Measurements from ENCODE around the gene LINC01488.

Gene LINC01488

DNA sequence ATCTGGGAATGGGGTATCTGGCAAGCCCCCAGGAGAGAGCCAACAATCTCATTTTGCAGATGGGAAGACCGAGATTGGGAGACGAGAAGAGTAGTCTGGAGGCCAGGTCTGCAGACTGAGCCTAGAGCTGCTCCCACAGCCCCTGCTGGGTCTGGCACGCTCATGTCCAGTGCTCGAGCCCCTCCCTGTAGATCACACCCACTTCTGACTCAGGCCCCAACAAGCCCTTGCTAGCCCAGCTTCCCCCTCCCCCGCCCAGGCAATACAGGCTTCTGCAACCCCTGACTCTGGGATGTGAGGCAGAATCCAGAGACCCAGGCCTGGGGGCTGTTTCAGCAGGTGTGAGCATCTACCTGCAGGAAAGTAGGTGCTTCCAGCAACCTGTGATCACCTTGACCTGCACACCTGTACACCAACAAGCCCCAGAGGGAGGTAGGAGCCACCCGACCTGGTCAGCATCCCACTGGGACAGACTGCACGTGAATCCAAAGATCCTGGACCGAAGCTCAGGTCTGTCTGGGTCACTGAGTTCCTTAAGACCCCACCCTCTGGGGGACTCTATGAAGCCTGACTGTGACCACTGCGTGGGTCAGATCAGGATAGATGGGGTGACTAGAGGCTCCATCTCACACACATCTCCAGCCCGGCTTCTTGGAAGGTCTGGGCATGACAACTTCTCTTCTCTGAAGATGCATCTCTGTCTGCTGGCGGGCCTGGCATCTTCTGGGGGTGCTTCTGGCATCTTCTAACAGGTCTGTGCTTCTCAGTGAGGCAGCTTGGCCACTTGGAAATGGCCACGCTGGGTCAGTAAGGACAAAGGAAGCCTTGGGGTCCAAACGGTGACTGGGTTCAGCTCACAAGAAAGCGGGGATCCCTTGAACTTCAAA, 29.3 kb downstream of the LINC01488 start:
- DNase-seq (ENCODE audit: low read depth): no peak

DNA sequence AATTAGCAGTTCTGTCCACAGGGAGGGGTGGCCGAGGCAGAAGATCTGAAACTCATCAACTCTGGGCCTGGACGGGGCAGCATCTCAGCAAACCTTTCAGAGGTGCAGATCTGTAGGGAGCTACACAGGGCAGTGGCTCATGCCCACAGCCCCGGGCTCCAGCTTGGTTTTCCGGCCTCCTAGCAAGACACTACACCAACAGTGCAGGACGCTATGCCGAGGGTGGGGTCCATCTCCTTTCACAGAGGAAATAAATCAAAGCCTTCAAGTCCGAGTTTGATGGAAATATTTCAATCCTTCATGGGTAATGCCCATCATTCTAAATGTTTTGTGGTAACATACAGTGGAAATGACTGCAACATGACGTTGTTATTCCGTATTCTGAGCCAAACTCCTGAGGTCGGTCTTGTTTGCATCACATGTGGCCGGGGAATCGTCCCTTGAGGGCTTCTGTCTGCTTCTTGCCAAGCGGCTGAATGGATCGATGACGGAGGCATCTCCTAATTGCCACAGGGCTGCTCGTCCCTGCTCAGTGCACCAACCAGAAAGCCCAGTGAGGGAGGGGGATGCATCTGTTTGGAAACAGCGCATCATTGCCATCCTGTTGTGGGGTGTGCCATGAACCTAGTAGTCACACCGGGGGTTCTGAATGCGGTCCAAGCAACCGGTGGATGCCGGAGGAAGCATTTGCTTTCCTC, 30.0 kb downstream of the LINC01488 start:
- DNase-seq (ENCODE audit: low read depth): no peak

DNA sequence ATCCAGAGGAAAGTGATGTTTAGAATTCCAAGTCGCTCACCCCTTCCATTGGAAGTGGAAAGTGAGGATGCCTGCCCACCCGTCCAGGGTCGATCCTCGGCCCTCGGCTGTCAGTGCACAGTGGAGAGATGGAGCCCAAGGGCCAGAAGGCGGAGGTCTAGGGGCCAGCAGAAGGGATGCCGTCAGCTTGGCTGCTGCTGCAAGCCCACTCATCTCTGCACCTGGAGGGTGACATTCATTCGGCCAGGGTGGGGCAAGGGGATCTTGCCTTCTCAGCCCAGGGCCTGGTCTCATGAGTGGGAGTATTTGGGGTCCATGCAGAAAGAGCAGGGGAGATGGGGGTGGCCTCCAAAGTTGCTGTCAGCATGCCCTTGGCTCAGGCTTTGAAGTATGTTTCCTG, 30.7 kb downstream of the LINC01488 start:
- DNase-seq (ENCODE audit: low read depth): no peak

DNA sequence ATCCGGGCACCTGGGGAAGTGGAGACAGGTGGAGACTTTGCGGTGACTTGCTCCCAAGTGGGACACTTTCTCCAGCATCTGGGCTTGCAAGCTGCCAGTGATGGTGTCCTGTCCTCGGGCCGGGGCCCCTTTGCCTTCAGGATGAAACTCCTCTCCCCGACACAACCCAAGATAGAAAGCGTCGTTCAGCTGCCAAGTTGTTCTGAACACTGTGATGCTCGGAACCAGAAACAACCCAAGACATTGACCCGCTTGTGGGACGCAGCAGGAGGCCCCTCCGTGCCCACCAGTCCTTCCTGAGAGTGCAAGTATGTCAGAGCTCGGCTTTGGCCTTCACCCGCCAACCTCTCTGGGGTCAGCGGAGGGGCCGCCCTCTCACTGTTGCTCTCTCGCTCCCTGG, 31.3 kb downstream of the LINC01488 start:
- DNase-seq (ENCODE audit: low read depth): no peak

DNA sequence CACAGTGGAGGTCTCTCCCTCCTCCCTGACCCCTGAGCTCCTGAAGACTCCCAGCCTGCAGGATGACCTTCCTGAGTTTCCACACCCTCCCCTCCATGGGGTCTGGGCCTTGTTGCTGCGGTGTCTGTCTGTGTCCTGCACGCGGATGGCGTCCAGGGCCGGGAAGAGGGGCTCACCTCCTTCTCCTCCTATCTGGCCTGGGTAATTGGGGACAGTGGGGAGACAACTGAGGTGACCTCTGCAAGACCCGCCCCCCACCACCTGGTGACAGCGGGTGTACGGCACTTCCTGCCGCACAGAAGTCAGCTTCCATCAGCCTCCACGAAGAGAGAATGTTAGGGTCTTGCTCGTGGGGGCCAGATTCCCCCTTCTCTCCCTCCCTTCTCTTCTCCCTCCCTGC, 31.7 kb downstream of the LINC01488 start:
- no peak for DNase-seq (ENCODE audit: low read depth)

DNA sequence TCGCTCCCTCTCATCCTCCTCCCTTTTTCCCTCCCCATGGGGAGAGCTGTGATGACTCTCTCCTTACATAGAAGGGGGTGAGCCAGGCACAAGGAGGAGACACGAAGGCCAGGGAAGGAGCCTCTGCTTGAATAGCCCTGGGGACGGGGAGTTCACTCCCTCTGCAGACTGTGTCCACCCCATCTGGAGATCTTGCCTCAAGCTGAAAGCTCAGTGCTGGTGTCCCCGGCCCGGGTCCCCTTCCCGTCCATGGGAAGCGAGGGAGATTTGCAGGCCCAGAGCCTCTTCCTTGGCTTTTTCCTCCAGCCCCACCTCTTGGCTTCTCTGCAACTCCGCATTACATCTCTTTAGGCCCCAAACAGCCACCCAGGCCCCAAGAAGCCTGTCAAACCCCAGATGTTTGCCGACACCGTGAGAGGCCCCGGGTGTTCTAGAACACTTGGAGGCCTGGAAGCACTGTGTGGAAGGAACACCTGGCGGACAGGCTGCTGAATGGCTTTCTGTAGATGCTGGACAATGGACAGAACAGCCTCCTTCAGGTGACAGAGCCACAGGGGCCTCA, 32.3 kb downstream of the LINC01488 start:
- no peak for DNase-seq (ENCODE audit: low read depth)

DNA sequence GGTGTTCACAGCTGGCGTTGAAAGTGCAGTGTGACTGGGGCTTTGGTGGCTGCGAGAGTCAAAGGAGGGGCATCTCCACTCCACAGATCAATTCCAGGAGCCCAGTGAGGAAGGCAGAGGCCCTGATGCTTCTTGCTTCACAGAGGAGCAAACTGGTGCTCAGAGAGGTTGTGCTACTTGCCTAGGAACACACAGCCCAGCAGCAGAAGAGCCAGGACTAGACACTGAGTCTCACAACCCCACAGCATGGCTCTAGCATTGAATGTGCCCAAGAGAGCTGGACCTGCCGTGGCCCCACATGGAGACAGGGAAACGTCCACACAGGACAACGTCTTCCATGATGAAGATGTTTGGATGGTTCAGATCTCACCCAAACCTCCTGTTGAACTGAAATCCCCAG, 33.3 kb downstream of the LINC01488 start:
- DNase-seq (ENCODE audit: low read depth): no peak

DNA sequence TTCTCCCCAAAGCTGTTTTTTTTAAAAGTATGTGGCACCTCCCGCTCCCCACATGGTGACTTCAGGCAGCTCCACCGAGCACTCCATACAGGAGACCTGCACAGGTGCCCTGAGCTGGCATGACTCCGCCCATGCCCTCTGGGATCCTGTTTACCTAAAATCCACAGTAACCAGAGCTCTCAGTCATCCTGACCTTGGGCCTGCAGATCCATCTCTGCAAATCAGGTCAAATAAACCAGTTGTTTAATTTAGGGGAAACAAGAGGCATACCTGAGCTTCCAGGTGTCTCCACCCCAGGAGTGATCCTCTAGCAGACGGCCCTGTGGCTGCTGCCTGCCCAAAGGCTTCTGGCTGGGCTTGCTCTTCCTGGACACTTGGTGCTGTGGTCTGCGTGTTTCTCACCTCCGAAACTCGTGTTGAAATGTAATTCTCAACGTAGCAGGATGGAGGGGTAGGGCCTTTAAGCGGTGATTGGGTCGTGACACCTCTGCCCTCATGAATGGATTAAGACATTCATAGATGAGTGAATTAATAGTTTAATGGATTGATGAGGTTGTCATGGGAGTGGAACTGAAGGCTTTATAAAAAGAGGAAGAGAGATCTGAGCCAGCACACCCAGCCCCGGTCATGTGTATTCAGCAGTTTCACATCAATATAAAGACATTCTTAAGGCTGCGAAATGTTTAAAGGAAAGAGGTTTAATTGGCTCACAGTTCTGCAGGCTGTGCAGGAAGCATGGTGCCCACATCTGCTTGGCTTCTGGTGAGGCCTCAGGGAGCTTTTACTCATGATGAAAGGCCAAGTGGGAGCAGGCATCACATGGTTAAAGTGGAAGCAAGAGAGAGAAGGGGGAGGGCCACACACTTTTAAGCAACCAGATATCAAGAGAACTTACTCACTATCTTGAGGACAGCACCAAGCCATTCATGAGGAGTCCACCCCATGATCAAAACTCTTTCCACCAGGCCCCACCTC, 34.1 kb downstream of the LINC01488 start:
- DNase-seq (ENCODE audit: low read depth): no peak

DNA sequence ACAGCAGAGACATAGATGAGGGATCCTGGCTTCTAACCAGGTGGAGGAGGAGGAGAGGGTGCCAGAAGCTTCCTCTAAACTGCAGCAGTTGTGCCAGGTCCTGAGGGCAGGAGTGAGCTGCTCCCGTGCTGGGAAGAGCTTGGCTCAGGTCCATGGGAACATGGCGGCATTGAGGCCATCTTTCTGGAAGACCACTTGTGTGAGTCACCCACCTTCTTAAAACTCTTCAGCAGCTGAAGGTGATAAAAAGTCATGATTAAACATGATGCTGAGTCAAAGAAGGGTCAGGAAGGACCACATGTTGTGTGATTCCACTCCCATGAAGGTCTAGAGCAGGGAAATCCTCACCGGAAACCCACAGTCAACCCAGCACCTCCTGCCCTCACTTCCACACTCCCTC, 35.1 kb downstream of the LINC01488 start:
- DNase-seq (ENCODE audit: low read depth): no peak

DNA sequence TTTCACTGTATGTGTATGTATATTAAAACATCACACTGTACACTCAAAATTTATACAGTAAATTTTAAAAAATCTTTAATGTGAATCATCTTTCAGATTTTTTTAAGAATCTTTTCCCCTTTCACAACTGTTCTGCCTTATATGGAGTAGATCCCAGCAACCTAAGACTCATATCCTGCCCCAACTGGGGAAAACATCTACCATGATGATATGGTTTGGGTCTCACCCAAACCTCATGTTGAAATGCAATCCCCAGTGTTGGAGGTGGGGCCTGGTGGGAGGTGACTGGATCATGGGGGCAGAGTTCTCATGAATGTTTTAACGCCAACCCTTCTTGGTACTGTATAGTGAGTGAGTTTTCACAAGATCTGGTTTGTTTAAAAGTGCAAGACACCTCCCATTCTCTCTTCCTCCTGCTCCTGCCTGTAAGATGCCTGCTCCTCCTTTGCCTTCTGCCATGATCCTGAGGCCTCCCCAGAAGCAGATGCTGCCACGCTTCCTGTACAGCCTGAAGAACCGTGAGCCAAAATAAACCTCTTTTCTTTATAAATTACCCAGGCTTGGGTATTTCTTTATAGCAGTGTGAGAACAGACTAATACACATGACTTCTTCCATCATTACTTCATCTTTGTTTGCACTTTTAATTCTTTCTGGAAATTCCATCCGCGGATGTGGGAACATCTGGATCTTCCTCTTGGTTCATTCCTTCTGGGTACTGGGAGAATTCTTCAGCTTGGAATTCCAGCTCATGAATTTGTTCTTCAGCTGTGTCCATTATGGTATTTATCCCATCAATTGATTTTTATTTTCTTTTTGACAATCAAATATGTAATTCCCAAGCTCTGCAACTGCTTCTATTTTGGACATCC, 36.9 kb downstream of the LINC01488 start:
- DNase-seq (ENCODE audit: low read depth): no peak

DNA sequence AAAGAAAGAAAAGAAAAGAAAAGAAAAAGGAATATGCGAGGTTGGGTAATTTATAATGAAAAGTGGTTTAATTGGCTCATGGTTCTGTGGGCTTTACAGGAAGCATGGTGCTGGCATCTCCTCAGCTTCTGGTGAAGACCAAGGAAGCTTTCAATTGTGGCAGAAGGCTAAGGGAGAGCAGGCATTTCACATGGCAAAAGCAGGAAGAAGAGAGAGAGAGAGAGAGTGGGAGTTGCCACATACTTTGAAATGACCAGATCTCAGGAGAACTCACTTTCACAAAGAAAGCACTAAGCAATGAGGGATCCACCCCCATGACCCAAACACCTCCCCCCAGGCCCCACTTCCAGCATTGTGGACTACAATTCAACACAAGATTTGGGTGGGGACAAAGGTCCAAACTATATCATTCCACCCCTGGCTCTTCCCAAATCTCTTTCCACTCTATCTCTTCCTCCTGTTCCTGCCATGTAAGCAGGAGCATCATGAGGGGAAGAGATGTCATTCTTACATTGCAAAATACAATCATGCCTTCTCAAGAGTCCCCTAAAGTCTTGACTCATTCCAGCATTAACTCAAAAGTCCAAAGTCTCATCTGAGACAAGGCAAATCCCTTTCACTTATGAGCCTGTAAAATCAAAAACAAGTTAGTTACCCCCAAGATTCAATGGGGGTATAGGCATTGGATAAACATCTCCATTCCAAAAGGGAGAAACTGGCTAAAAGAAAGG, 38.9 kb downstream of the LINC01488 start:
- no peak for DNase-seq (ENCODE audit: low read depth)

DNA sequence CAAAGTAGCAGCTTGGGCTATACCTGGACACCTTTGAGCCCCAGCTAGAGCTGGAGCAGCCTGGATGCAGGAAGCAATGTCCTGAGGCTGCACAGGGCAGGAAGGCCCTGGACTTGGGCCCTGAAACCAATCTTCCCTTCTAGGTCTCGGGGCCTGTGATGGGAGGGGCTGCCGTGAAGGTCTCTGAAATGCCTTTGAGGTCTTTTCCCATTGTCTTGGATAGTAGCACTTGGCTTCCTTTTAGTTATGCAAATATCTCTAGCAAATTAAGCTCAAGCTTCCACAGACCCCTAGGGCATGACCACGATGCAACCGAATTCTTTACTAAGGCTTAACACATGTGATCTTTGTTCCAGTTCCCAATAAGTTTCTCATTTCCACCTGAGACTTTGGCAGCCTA, 40.0 kb downstream of the LINC01488 start:
- no peak for DNase-seq (ENCODE audit: low read depth)

DNA sequence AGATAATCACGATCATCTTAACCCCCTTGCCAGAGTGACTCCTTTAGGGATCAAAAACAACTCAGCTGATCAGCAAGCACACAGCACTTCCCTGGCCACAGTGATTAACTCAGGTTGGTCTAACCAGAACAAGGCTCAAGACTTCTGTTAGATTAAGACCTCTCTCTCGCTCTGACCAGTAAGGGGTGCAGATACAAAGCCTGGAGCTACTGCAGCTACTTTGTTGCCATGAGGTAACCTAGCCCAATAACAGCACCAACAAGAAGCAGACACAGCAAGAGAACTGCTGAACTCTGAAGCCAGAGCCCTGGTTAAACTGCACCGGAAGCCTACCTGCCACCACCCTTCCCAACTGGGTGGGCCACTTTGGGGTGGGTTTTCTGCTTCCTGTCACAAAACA, 42.0 kb downstream of the LINC01488 start:
- DNase-seq (ENCODE audit: low read depth): no peak

DNA sequence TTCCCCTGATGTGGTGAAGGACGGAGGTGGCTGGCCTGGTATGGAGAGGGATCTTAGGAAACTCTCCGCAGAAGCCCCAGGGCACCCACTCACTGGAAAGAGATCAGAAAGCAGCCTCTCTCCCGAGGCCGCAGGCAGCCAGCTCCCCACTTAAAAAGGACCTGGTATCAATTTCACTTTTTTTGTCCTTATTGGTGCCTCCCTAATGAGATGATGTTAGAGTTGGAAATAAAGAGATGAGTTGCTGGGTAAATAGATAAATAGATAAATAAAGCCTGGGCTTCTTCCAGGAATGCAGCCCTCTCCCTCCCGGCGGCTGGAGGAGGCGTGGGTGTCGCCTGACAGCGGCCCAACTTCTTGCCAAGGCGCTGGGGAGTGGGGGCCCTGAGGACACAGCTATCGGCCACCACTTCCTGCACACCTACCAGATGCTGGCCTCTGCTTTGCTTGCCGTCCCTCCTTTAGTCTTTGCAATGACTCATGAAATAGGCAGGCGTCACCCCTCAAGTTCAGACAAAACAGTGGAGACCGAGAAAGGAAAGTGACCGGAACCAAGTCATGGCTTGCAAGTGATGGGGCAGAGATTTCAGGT, 42.9 kb downstream of the LINC01488 start:
- no peak for DNase-seq (ENCODE audit: low read depth)

DNA sequence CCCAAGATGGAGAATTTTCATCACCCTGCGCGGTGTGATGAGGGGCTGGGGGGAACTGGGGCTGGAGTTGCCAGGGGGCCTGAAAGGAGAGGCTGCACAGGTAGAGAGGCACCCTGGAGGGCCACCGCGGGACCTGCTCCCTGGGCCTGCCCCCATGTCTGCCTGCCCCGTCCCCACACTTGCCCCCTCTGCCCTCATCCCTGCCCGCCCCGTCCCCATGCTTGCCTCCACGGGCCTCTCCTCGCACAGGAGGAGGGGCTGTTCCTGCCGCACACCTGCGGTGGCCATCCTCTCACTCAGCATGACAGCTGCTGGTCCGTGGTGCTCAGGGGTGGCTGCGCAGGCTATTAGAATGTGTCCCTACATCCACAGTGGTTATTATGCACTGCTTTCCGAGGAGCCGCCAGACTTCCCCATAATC, 43.5 kb downstream of the LINC01488 start:
- DNase-seq (ENCODE audit: low read depth): no peak

DNA sequence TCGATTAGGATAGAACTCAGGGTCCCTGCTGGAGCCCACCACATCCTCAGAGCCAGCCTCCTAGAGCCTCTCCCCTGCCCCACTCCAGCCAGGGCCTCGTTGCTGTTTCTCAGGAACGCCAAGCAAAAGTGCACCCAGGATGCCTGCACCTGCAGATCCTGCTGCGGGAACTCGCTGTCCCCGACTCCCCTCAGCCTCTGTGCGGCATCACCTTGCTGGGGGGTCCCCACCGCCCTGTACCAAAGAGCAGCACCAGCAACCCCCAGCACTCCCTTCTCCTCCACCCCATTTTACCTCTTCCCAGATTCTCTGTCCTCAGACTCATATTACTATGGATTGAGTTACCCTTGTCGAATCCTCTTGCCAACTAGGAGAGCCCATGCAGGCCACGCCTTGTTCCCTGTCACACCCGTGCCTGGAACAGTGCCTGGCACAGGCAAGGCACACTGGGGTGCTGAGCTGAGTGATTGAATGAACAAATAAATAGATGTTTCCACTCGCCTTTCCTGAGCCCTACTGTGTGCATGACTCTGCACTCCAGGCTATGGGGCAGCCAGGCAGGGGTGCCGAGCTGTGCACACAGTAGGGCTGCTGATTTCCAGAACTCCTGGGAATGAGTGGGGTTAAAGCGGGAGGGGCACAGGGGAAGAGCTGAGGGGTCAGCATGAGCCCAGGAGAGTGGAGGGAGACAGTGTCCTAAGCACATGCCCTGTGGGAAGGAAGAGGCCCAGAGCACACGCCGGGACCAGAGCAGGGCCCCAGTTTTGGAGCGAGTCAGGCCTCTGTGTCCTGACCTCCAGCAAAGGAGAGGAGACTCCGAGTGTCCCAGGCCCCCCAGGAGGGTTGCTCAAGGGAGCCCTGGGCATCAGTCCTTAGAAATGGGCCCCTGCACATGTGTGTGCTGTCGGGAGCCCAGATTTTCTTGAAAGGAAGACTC, 44.3 kb downstream of the LINC01488 start:
- DNase-seq (ENCODE audit: low read depth): no peak

DNA sequence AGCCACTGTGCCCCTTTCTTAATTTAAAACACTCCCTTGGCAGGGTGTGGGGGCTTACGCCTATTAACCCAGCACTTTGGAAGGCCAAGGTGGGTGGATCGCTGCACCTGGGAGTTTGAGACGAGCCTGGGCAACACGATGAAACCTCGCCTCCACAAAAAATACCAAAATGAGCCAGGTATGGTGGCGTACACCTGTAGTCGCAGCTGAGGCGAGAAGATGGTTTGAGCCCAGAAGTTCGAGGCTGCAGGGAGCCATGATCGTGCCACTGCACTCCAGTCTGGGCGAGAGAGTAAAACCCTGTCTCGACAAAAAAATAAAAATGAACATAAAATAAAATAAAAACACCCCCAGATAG, 45.0 kb downstream of the LINC01488 start:
- no peak for DNase-seq (ENCODE audit: low read depth)

DNA sequence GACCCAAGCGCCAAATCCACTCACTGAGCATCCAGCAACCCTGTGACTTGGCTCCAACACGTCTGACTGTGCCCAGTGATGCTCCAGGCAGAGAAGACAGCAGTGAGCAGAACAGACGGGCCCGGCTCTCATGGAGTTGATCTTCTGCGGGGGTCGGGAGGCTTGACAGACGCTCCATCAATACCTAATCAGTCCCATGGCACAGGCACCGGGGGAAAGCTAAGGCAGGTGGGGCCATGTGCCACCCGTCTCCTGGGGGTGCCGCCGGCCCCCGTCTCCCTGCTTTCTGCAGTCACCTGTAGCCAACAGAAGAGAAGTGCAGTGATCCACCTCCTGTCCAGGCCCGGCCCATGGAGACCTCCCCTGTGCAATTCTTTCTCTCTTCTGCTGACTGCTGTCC, 47.5 kb downstream of the LINC01488 start:
- DNase-seq (ENCODE audit: low read depth): no peak

Measured in stimulated activated CD8-positive, alpha-beta memory T cell treated with anti-CD3 and anti-CD28 coated beads, Interleukin-12 subunit alpha, Interleukin-12 subunit beta, amount 100 ng/mL, for 1 hour (primary cell).